Esophagus muscularis mucosa (tissue), 4 donors: ENCODE data around the gene UBL7. TPM values are rescaled to one million over a fixed set of nuclear protein-coding genes. Genes with fewer than 3 reads are reported as not detected.

Source experiments
- DNase-seq: peaks from one replicate; pipeline ENCODE4 v3.0.0-alpha.2; 2017; ENCODE audit errors: extremely low spot score
- H3K27ac ChIP-seq, 4 donors: fragments of 200-600 bp; sonication (generic); replicated peaks in 1 of 4; 1 replicate in 3 of 4; 2 replicates in 1 of 4; pipeline ENCODE4 v1.5.1; 2016 to 2019; ENCODE audit warnings: mild to moderate bottlenecking in 1 of 4
- H3K27me3 ChIP-seq, 4 donors: fragments of 200-600 bp; sonication (generic); one replicate each; pipeline versions ENCODE4 v1.5.1 to v1.6.0; 2016 to 2019
- H3K36me3 ChIP-seq, 4 donors: fragments of 200-600 bp; sonication (generic); one replicate each; pipeline ENCODE4 v1.5.1; 2016 to 2019
- H3K4me1 ChIP-seq, 4 donors: fragments of 200-600 bp; sonication (generic); one replicate each; pipeline ENCODE4 v1.5.1; 2016 to 2019
- H3K4me3 ChIP-seq, 4 donors: fragments of 200-600 bp; sonication (generic); 1 replicate in 2 of 4; 2 replicates in 2 of 4; pipeline ENCODE4 v1.5.1; 2016 to 2019; ENCODE audit warnings: mild to moderate bottlenecking in 4 of 4, moderate library complexity in 1 of 4
- H3K9me3 ChIP-seq, 4 donors: fragments of 200-600 bp; sonication (generic); 1 replicate in 3 of 4; 2 replicates in 1 of 4; pipeline ENCODE4 v1.5.1; 2016 to 2019
- CTCF ChIP-seq, 3 experiments: fragments of 200-600 bp in 2 of 3; fragments of 450-650 bp in 1 of 3; sonication (generic) in 2 of 3; IDR thresholded peaks; one replicate each; pipeline ENCODE4 v1.5.1; 2017 to 2019; ENCODE audit warnings: antibody characterized with exemption in 3 of 3, mild to moderate bottlenecking in 2 of 3, moderate library complexity in 1 of 3
- EP300 ChIP-seq: sonication (generic); formaldehyde crosslinking; IDR thresholded peaks from one replicate; pipeline ENCODE4 v1.6.1; 2017; ENCODE audit warnings: antibody characterized with exemption
- POLR2A ChIP-seq: fragments of 450-650 bp; IDR thresholded peaks from one replicate; pipeline ENCODE4 v1.6.1; 2017; ENCODE audit warnings: antibody characterized with exemption, moderate library complexity, mild to moderate bottlenecking, low read depth
- POLR2AphosphoS5 ChIP-seq, 2 donors: sonication (generic); formaldehyde crosslinking; IDR thresholded peaks; one replicate each; pipeline ENCODE4 v1.6.1; 2017; ENCODE audit warnings: antibody characterized with exemption in 2 of 2
- WGBS: methylation state at CpG from one replicate; pipeline ENCODE4 v1.1.5; 2018; 5-methylcytosine and 5-hydroxymethylcytosine counted together
- intact Hi-C: fragments of 100-400 bp; cut with DNase I; formaldehyde crosslinking; loops from one replicate; pipeline ENCODE4 v1.15.1; 2023
- total RNA-seq, 4 donors: library from RNA; depleted of rRNA; stranded (reverse); fragments of >200 nt; gene quantifications; one replicate each; pipeline versions ENCODE4 v1.1.0 to v1.2.1, GENCODE V29; 2016

The UBL7 gene
- total RNA-seq, 4 donors from 2014 or later: 52.7 to 69.7 (median 60.5) TPM

- 90% methylated on average over 9 of the region's 12 CpGs for WGBS
- Histone ChIP-seq H3K36me3 (peaks cover 44 to 100% (median 96%) of the 10 kb centered on the region in 4 donors), H3K27me3 (no peaks in the 10 kb centered on the region), H3K9me3 (no peaks in the 10 kb centered on the region), H3K27ac (no peak overlapping the region), H3K4me3 (no peak overlapping the region), H3K4me1 (no peaks in the 10 kb centered on the region)
- no peak for DNase-seq
- TF ChIP-seq POLR2AphosphoS5 (IDR thresholded peaks at IDR 0.05) (no peak), POLR2A (no peak), EP300 (no peak), CTCF (IDR thresholded peaks at IDR 0.05) (no peak)
- intact Hi-C loops: no loop called here
Observed at GRCh38 chr15:74449643-74450205, 11.2 kb downstream of the UBL7 start.

GRCh38 chr15:74449095-74449494, 11.9 kb downstream of the UBL7 start:
- intact Hi-C loops: no loop called here
- Histone ChIP-seq H3K4me1 (no peaks in the 10 kb centered on the region), H3K27me3 (no peaks in the 10 kb centered on the region), H3K36me3 (peaks cover 44 to 100% (median 92%) of the 10 kb centered on the region in 4 donors), H3K27ac (no peak overlapping the region), H3K4me3 (no peak overlapping the region), H3K9me3 (no peaks in the 10 kb centered on the region)
- 89% methylated on average over 7 of the region's 7 CpGs for WGBS
- no peak for DNase-seq
- TF ChIP-seq CTCF (IDR thresholded peaks at IDR 0.05): no peak
- no peak for TF ChIP-seq POLR2AphosphoS5 (IDR thresholded peaks at IDR 0.05)
- TF ChIP-seq EP300: no peak
- no peak for TF ChIP-seq POLR2A

GRCh38 chr15:74445816-74446763, 14.9 kb downstream of the UBL7 start:
- Histone ChIP-seq H3K4me3 (no peak overlapping the region), H3K4me1 (peaks cover 0 to 11% (median under 1%) of the 10 kb centered on the region in 4 donors), H3K27me3 (no peaks in the 10 kb centered on the region), H3K9me3 (no peaks in the 10 kb centered on the region), H3K27ac (no peak overlapping the region), H3K36me3 (peaks cover 44 to 71% (median 63%) of the 10 kb centered on the region in 4 donors)
- 87% methylated on average over 5 of the region's 9 CpGs for WGBS
- intact Hi-C loops: no loop called here
- DNase-seq: no peak
- TF ChIP-seq POLR2A (no peak), CTCF (IDR thresholded peaks at IDR 0.05) (no peak), EP300 (no peak)

GRCh38 chr15:74444106-74445062, 16.6 kb downstream of the UBL7 start:
- TF ChIP-seq CTCF (IDR thresholded peaks at IDR 0.05) (no peak), EP300 (no peak), POLR2A (no peak), POLR2AphosphoS5 (IDR thresholded peaks at IDR 0.05) (no peak)
- H3K27ac ChIP-seq: peak overlapping the region in 1 of 4 donors; percentile 13
- 71% methylated on average over 8 of the region's 8 CpGs for WGBS

More at GRCh38 chr15:74444106-74445062, 16.6 kb downstream of the UBL7 start:
- H3K9me3 ChIP-seq: no peaks in the 10 kb centered on the region
- peaks cover 0 to 11% (median 1%) of the 10 kb centered on the region in 4 donors for H3K4me1 ChIP-seq
- no peak for DNase-seq
- peaks cover 35 to 54% (median 46%) of the 10 kb centered on the region in 4 donors for H3K36me3 ChIP-seq
- intact Hi-C loops: no loop called here
- H3K27me3 ChIP-seq: no peaks in the 10 kb centered on the region
- H3K4me3 ChIP-seq: no peak overlapping the region
